Uterus (tissue), 4 donors: ENCODE measurements around the gene ZNF750. TPM values are rescaled to one million over a fixed set of nuclear protein-coding genes. Genes with fewer than 3 reads are reported as not detected.

Source experiments
- DNase-seq, 2 donors: peaks; one replicate each; pipeline ENCODE4 v3.0.0-alpha.2; 2019 to 2020
- H3K27ac ChIP-seq, 2 donors: fragments of 200-600 bp; sonication (generic); 1 replicate in 1 of 2; 2 replicates in 1 of 2; pipeline ENCODE4 v1.5.1; 2016 to 2018
- H3K27me3 ChIP-seq, 2 donors: fragments of 200-600 bp; sonication (generic); one replicate each; pipeline ENCODE4 v1.5.1; 2018 to 2019; ENCODE audit warnings: control low read depth in 1 of 2
- H3K36me3 ChIP-seq, 2 donors: fragments of 200-600 bp; sonication (generic); one replicate each; pipeline ENCODE4 v1.5.1; 2019; ENCODE audit warnings: control low read depth in 1 of 2
- H3K4me1 ChIP-seq, 2 donors: fragments of 200-600 bp; sonication (generic); one replicate each; pipeline ENCODE4 v1.5.1; 2018 to 2019; ENCODE audit warnings: control low read depth in 1 of 2
- H3K4me3 ChIP-seq, 2 donors: fragments of 200-600 bp; sonication (generic); 1 replicate in 1 of 2; 2 replicates in 1 of 2; pipeline ENCODE4 v1.5.1; 2018 to 2019; ENCODE audit warnings: mild to moderate bottlenecking in 1 of 2
- H3K9me3 ChIP-seq, 2 donors: fragments of 200-600 bp; sonication (generic); one replicate each; pipeline ENCODE4 v1.5.1; 2019; ENCODE audit warnings: control low read depth in 1 of 2
- POLR2A ChIP-seq, 2 donors: fragments of 450-650 bp; IDR thresholded peaks; one replicate each; pipeline ENCODE4 v1.6.1; 2016; ENCODE audit warnings: antibody characterized with exemption in 2 of 2, mild to moderate bottlenecking in 1 of 2, moderate library complexity in 1 of 2
- intact Hi-C: fragments of 100-400 bp; cut with DNase I; formaldehyde crosslinking; loops from one replicate; pipeline ENCODE4 v1.15.1; 2023; ENCODE audit warnings: low total_unique reads
- total RNA-seq, 4 donors: library from RNA; depleted of rRNA in 3 of 4; stranded (reverse); fragments of >200 nt in 3 of 4; gene quantifications; one replicate each; pipeline versions ENCODE4 v1.1.0 to v1.2.4, GENCODE V29; 2014 to 2023
- TF ChIP-seq, protein P1 (sequence below), 4 experiments: fragments of 200-600 bp in 2 of 4; fragments of 450-650 bp in 2 of 4; sonication (generic) in 2 of 4; IDR thresholded peaks; one replicate each; pipeline ENCODE4 v1.5.1; 2016 to 2019; ENCODE audit warnings: antibody characterized with exemption in 4 of 4, mild to moderate bottlenecking in 2 of 4, moderate library complexity in 1 of 4
- donor health status: DM: yes; HTN: yes; CAD: no.

Gene ZNF750
- total RNA-seq, 4 donors from 2014 or later, result under 0.01 to 0.07 TPM; not detected in 2

DNA sequence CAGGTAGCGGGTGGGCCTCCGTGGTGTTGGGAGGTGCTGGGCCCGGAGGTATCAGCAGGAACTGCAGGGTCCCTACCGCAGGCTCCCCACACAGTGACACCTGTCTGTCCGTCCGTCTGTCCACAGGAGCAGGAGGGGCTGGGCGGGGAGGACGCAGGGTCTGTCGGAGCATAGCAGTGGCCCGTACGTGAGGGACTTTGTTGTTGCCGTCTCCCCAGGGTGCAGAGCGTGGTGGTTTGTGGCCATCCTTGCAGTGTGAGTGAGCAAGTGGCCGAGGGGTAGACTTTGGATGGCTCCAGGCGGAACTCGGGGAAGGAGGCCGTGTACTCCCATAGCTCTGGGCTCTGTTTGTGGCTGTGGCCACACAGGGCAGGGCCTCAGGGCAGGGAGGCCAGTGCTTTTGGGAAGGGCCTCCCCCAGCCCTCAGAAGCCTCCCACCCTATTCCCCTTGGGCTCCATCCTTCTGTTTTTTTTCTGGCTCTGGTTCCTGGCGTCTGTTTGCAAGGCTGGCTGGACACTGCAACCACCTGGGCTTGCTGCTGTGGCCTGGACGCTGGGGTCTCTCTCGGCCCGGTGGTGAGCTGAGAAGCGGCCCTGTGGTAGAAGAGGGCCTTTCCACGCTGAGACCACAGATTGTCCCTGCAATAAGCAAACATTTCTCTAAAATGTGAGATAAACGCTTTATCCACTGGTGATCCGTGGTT, 41.0 kb upstream of the ZNF750 start:
- H3K27ac ChIP-seq, result peak overlapping the region; percentile 36 to 52
- no peak for DNase-seq
- H3K4me1 ChIP-seq, result peaks cover 0 to 5% of the 10 kb centered on the region in 2 donors
- H3K4me3 ChIP-seq, result no peak overlapping the region
- intact Hi-C loops, result loop anchor here (10.0 kb wide), 1 partner anchor 96 kb away; no protein-coding TSS in a partner anchor
- H3K27me3 ChIP-seq, result no peaks in the 10 kb centered on the region
- H3K36me3 ChIP-seq, result no peaks in the 10 kb centered on the region
- no peaks in the 10 kb centered on the region for H3K9me3 ChIP-seq
- TF ChIP-seq, protein P1, sequence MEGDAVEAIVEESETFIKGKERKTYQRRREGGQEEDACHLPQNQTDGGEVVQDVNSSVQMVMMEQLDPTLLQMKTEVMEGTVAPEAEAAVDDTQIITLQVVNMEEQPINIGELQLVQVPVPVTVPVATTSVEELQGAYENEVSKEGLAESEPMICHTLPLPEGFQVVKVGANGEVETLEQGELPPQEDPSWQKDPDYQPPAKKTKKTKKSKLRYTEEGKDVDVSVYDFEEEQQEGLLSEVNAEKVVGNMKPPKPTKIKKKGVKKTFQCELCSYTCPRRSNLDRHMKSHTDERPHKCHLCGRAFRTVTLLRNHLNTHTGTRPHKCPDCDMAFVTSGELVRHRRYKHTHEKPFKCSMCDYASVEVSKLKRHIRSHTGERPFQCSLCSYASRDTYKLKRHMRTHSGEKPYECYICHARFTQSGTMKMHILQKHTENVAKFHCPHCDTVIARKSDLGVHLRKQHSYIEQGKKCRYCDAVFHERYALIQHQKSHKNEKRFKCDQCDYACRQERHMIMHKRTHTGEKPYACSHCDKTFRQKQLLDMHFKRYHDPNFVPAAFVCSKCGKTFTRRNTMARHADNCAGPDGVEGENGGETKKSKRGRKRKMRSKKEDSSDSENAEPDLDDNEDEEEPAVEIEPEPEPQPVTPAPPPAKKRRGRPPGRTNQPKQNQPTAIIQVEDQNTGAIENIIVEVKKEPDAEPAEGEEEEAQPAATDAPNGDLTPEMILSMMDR (IDR thresholded peaks at IDR 0.05), result no peak
- TF ChIP-seq POLR2A (IDR thresholded peaks at IDR 0.05), result no peak

DNA sequence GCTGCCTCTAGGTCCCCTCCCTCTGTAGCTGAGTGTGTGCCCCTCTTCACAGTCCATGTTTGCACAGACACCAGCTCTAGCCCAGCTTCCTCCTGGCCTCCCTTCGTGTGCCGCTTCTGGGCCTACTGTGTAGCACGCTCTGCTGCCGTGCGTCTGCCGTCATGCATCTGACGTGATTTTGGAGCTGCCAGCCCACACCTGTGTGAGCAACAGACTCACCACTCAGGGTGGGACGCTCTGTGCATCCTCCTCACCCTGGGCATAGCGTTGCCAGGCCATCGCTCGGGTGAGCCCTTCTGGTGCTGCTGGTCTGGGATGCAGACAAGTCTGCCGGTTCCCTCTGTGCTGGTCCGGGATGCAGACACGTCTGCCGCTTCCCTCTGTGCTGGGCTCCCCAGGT, 39.4 kb upstream of the ZNF750 start:
- TF ChIP-seq POLR2A (IDR thresholded peaks at IDR 0.05), result no peak
- TF ChIP-seq, protein P1 (IDR thresholded peaks at IDR 0.05), result no peak

DNA sequence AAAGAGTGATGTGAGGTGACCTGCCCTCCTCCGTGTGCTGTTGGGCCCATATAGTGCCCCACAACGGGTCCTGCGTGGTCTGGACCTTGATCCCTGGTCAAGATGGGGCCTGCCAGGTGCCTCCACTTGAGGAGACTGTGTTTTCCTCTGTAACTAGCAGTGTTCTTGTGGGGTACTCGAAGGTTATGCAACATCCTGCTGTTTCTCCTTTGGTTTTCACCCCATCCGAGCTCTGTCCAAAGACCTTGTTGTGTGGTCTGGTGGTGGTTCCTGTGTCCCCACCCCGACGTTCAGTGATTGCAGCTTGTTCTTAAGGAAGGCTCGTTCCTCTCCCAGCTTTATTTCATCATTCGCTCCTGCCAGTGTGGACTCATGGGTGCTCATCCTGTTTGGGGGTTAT, 38.7 kb upstream of the ZNF750 start:
- intact Hi-C loops, result no loop called here
- Histone ChIP-seq H3K27me3 (no peaks in the 10 kb centered on the region), H3K27ac (no peak overlapping the region), H3K4me1 (peaks cover 0 to 5% of the 10 kb centered on the region in 2 donors), H3K9me3 (no peaks in the 10 kb centered on the region), H3K36me3 (no peaks in the 10 kb centered on the region), H3K4me3 (no peak overlapping the region)
- DNase-seq, result no peak
- TF ChIP-seq, protein P1 (IDR thresholded peaks at IDR 0.05), result no peak
- TF ChIP-seq POLR2A (IDR thresholded peaks at IDR 0.05), result no peak

More for the DNA sequence above, 39.4 kb upstream of the ZNF750 start:
- Histone ChIP-seq H3K27me3 (no peaks in the 10 kb centered on the region), H3K4me1 (peaks cover 0 to 5% of the 10 kb centered on the region in 2 donors), H3K36me3 (no peaks in the 10 kb centered on the region), H3K4me3 (no peak overlapping the region), H3K27ac (no peak overlapping the region), H3K9me3 (no peaks in the 10 kb centered on the region)
- intact Hi-C loops, result no loop called here
- DNase-seq, result no peak

DNA sequence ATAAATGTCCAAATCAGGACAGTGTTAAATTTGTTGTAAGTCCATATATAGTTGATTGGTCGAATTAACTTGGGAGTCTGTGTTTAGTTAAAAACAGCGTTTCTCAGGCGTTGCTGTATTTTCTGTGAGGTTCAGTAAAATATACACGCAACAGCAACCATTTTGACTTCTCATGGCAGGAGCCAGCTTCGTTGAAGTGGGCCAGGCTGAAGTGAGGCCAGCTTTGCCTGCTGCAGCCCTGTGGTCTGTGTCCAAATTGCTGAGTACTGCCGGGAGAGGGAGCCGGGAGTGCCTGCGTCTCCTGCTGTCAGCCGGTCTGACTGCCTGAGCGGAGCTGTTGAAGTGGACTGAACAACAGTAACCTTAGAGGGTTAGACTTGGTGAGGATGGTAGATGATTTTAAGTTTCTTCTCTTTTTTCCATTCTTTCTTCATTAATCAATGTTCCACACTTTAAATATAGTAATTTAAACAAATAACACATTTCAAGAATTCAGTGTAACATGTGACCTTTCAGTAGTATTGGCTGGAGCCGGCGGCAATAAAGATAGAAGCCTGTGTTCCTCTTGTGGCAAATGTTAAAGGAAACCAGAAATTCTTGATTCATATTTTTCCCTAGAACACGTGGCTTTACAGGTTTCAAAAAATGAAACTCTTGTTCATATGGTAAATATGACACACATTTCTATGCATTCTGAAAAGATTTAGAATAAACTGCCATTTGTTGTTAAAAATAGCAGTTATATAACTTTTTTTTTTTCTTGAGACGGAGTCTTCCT, 37.0 kb upstream of the ZNF750 start:
- peaks cover 0 to 5% of the 10 kb centered on the region in 2 donors for H3K4me1 ChIP-seq
- TF ChIP-seq, protein P1 (IDR thresholded peaks at IDR 0.05), result peak; percentile 35 to 68 (median 59)
- TF ChIP-seq POLR2A (IDR thresholded peaks at IDR 0.05), result no peak
- H3K27me3 ChIP-seq, result no peaks in the 10 kb centered on the region
- no peaks in the 10 kb centered on the region for H3K36me3 ChIP-seq
- H3K4me3 ChIP-seq, result no peak overlapping the region
- peak; percentile 75 to 83 for DNase-seq
- intact Hi-C loops, result no loop called here
- H3K9me3 ChIP-seq, result no peaks in the 10 kb centered on the region
- peak overlapping the region; percentile 59 to 62 for H3K27ac ChIP-seq

DNA sequence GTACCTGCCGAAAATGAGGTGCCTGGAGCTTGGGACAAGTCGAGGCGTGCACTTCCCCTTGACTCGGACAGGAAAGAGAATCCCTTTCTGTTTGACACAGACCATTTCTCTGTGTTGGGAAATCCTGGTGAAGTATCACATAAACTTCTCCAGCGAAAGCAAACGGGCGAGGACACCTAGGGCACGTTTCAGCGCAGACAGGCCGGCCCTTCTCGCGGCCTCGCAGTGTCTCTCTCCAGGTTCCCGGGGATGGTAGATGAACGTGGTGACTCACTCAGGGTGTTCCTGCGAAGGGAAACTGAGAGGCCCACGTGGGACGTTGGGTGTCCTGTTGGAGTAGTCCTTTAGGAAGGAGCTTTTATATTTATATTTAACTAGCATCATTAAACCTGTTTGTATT, 36.3 kb upstream of the ZNF750 start:
- H3K27ac ChIP-seq, result peak overlapping the region; percentile 59 to 62
- DNase-seq, result peak; percentile 48 to 57
- no peaks in the 10 kb centered on the region for H3K36me3 ChIP-seq
- intact Hi-C loops, result no loop called here
- H3K4me1 ChIP-seq, result peaks cover 0 to 5% of the 10 kb centered on the region in 2 donors
- no peaks in the 10 kb centered on the region for H3K27me3 ChIP-seq
- no peak overlapping the region for H3K4me3 ChIP-seq
- no peaks in the 10 kb centered on the region for H3K9me3 ChIP-seq
- TF ChIP-seq POLR2A (IDR thresholded peaks at IDR 0.05), result no peak
- TF ChIP-seq, protein P1 (IDR thresholded peaks at IDR 0.05), result no peak
